ENCODE results near the gene MDGA2.

Gene MDGA2

GRCh38 chr14:47678993-47679392 lies 3.6 kb upstream of the MDGA2 start:
- no peak for TF ChIP-seq CTCF (conservative IDR thresholded peaks at IDR 0.05)
- H3K27ac ChIP-seq, result no peak overlapping the region

GRCh38 chr14:47678157-47678556 lies 2.8 kb upstream of the MDGA2 start:
- no peak for TF ChIP-seq CTCF (conservative IDR thresholded peaks at IDR 0.05)
- no peak overlapping the region for H3K27ac ChIP-seq

GRCh38 chr14:47676315-47676617 lies 861 bp upstream of the MDGA2 start:
- H3K27ac ChIP-seq, result no peak overlapping the region
- TF ChIP-seq CTCF (conservative IDR thresholded peaks at IDR 0.05), result no peak

- H3K27ac ChIP-seq, result no peak overlapping the region
- no peak for TF ChIP-seq CTCF (conservative IDR thresholded peaks at IDR 0.05)
Observed at GRCh38 chr14:47674543-47675465, 601 bp downstream of the MDGA2 start.

GRCh38 chr14:47674148-47674542 lies 1.3 kb downstream of the MDGA2 start:
- no peak overlapping the region for H3K27ac ChIP-seq
- TF ChIP-seq CTCF (conservative IDR thresholded peaks at IDR 0.05), result no peak

- no peak for TF ChIP-seq CTCF (conservative IDR thresholded peaks at IDR 0.05)
- no peak overlapping the region for H3K27ac ChIP-seq
Observed at GRCh38 chr14:47665337-47666134, 9.9 kb downstream of the MDGA2 start.

GRCh38 chr14:47662466-47662865 lies 12.9 kb downstream of the MDGA2 start:
- TF ChIP-seq CTCF (conservative IDR thresholded peaks at IDR 0.05), result no peak

More at GRCh38 chr14:47662466-47662865, 12.9 kb downstream of the MDGA2 start:
- no peak overlapping the region for H3K27ac ChIP-seq

Data from VCaP (cell line).